ENCODE data around the gene FSTL3. TPM values are rescaled to one million over a fixed set of nuclear protein-coding genes. Genes with fewer than 3 reads are reported as not detected.
A peak's percentile ranks its signal among the peaks of the same experiment; 100 is the strongest.
"Not testable (repeated sequence)": the region's sequence is repeated elsewhere in the genome, so short reads cannot be mapped to it uniquely, and the experiment has no call there.

FSTL3 gene
- total RNA-seq, 1 donor from 2014 or later: 3.3 TPM

DNA sequence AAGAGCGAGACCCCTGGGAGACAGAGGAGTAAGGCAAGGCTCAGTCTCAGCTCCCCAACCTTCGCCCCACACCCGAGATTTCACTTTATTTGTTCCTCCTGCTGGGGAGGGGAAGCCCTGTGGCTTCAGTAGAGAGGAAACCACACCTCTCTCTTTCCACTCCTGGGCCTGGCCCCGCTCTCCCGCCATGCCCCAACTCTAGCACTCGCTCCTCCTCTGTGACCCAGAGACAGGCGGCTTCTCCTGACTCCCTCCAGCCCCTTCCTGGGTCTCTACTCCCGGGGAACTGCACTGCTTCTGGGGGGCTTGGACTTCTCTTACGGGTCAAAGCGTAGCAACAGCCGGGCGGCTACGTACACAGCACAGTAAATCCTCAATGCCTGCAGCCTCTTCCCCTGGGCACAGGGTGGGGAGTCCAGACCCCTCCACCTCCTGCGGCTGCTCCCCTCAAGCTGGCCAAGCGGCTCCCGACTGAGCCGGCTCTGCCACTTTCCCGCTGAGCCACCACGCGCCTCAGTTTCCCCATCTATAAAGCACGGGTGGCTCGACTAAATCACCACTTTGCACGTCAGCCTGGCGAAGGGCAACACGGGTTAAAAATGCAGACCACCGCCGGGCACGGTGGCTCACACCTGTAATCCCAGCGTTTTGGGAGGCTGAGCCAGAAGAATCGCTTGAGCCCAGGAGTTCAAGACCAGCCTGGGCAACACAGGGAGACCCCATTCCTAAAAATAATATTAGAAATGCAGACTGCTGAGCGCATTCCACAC, 14.6 kb upstream of the FSTL3 start:
- no peak for DNase-seq

DNA sequence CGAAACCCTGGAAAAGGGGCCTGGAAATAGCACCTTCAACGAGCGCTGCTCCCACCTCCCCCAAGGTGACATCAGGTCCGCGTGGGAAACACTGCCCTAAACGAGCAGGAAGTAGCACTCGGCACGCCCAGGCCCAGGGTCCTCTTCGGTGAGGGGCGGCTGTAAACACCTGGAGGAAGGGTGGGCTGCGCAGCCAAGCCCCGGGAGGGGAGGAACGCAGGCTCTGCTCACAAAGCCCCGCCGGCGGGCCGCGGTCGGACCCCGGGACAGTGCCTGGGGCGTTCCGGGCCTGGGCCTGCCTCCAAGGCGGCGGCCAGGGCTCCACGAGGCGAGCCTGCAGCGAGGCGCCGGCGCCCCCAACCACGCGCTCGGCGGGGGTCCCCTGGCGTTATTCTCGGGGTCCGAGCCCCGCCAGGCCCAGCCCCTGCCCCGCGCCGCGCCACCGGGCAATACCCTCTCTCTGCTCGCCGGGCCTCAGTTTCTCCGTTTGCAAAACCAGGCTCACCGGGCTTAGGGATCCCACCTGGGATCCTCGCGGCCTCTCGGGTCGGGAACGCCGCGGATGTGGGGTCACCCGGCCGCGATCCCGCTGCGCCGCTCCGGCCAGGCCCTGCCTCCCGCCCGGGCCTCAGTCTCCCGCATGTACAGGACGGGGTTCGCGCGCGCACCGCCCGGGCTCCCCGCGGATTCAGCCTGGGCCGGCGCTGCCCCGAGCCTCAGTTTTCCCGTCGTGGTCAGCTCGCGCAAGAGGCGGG, 13.8 kb upstream of the FSTL3 start:
- DNase-seq: no peak

DNA sequence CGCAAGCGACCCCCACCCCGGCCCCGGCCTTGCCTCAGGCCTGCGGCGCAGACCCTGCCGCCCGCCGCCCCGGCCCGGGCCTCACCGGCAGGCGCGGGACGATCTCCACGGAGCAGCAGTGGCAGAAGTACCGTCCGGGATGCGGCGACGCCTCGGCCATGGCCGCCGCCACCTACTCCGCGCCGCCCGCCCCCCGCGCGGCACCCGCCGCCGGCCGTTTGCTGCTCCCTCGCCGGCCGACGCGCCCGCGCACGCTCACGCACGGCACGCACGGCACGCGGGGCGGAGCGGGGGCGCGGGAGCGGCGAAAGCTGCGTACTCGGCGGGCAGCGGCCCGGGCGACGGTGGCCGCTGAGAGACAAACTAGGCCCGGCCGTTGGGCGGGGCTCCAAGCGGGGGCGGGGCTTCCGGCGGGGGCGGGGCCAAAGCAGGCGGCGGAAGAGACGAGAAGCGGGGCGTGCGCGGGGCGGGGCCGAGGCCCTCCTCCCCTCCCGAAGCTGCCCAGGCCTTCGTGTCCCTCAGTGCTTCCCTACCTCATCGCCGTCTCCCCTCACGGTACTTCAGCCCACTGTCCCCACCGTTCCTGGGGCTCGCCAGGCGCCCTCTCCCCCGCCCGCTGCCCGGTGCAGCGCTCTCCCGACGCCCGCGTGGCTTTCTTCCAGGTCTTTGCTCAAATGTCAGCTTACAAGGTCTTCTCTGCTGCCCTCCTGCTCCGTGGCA, 13.1 kb upstream of the FSTL3 start, which contains the start of gene RNF126:
Gene RNF126, minus strand, starts transcription at position 253 of the 720 bp plus-strand sequence. Its CDS starts 93 bp downstream, at position 160.
- DNase-seq: peak; percentile 85

DNA sequence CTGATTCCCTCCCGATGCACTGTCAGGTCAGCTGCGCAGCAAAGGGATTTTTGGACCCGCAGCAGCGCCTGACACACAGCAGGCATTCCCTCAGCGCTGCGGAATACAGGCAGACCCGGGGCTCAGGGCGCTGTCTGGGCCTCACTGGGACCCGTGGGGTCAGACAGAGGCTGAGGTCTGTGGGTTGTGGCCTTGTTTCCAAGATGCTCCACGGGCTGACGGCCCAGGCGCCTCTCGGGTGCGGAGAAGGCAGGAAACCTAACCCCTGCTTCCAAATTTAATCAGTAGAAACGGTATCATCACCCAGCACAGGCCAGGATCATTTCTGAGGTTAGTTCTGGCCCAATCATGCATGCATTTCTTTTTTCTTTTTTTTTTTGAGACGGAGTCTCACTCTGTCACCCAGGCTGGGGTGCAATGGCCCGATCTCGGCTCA, 12.5 kb upstream of the FSTL3 start:
- DNase-seq: no peak

DNA sequence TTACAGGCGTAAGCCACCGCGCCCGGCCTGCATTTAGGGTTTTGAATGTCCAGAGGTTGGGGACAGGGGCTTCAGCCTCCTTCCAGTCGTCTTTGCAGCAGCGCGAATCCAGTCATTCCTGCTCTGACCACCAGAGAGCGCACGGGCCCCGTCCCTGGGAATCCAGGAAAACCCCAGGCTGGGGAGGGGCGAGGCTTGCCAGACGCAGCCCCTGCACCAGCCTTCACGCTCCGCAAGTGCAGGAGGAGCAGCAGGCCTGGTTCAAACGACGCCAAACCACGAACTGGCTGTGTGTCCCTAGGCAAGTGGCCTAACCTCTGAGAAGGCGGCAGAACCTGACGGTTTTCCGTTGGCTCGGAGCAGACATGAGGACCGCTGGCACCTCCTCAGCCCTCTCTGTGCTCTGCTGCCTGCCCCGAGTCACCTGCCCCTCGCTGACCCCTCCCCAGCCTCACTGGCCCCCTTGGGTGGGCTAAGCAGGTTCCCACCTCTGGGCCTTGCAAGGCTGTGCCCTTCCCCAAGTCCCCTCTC, 11.2 kb upstream of the FSTL3 start:
- DNase-seq: peak; percentile 65

DNA sequence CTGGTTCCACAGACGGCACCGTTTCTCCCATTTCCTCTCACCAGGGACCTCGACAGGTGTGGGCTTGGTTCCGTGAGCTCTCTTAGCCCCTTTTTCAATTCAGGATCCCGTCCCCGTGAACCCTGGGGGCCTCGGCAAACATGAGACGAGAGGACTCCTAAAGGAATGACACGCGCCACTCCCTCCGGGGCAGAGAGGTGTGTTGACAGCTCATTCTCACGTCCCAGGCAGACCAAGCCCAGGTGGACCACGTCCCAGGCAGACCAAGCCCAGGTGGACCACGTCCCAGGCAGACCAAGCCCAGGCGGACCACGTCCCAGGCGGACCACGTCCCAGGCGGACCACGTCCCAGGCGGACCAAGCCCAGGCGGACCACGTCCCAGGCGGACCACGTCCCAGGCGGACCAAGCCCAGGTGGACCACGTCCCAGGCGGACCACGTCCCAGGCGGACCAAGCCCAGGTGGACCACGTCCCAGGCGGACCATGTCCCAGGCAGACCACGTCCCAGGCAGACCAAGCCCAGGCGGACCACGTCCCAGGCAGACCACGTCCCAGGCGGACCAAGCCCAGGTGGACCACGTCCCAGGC, 9.1 kb upstream of the FSTL3 start:
- not testable (repeated sequence) for DNase-seq

DNA sequence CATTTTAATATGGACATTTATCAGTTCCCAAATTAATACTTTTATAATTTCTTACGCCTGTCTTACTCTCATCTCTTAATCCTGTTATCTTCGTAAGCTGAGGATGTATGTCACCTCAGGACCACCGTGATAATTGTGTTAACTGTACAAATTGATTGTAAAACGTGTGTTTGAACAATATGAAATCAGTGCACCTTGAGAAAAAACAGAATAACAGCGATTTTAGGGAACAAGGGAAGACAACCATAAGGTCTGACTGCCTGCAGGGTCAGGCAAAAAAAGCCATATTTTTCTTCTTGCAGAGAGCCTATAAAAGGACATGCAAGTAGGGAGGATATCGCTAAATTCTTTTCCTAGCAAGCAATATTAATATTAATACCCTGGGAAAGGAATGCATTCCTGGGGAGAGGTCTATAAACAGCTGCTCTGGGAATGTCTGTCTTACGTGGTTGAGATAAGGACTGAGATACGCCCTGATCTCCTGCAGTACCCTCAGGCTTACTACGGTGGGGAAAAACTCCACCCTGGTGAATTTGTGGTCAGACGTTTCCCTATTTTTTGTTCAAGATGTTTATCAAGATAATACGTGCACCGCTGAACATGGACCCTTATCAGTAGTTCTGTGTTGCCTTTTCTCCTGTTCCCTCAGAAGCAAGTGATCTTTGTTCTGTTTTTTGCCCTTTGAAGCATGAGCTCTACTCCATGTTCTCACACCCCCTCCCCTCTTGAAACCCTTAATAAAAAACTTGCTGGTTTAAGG, 7.3 kb upstream of the FSTL3 start:
- DNase-seq: not testable (repeated sequence)

DNA sequence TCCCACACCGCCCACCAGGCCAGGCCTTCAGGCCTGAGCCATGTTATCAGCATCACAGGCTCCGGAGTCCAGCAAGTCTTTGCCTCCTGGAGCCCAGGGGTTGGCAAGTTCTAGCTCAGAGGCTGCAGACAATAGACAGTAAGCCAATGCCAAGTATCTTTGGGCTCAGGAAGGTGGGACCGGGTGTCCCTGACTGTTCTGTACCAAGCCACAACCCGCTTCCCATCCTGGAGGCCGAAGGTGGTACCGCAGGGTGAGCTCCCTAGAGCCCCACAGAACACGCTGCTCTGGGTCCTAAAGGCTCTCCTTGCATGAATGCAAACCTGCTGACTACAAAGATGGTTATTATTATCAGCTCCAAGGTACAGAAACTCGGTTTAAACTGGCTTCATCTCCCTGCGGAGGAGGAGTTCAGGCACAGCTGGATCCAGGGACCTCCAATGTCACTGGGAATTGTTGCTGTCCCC, 5.5 kb upstream of the FSTL3 start:
- no peak for DNase-seq

DNA sequence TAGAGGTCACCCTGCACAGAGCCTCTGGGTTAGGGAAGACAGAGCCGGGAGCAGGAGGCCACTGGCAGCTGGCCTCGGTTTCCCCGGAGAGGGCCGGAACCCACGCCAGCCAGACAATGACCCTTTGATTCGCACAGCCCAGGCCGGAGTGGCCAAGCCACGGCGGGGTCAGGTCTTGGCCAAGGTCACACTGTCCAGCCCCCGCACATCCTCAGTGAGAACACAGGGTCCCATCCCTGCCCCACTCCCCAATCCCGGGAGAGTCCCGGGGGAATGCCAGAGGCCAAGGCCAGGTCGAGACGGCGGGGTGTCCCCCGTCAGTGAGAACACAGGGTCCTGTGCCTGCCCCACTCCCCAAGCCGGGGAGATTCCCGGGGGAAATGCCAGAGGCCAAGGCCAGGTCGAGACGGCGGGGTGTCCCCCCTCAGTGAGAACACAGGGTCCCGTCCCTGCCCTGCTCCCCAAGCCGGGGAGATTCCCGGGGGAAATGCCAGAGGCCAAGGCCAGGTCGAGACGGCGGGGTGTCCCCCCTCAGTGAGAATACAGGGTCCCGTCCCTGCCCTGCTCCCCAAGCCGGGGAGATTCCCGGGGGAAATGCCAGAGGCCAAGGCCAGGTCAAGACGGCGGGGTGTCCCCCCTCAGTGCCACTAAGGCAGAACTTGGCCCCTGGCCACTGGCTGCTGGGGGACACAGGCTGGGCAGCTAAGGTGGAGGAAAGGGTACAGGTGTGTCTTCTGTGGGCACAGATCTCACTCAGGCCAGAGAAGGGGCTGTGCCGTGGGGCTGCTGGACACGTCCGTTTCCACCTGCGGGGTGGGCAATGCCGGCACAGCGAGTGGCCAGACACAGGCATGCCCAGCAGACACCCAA, 1.7 kb upstream of the FSTL3 start:
- DNase-seq: no peak

DNA sequence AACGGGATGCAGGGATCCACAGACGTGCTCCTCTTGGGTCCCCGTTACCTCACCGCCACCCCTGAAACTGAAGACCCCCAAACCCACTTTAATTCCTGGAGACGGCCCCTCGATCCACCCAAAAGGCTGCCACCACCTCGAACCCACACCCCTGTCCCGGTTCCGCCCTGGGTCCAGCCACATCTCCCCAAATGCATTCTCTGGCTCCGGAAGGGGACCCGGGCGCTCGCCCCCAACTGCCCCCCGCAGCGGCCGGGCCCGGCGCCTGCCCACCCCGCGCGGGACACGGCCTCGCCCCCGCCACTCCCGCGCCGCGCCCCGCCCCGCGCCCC, 219 bp upstream of the FSTL3 start:
- DNase-seq: no peak

DNA sequence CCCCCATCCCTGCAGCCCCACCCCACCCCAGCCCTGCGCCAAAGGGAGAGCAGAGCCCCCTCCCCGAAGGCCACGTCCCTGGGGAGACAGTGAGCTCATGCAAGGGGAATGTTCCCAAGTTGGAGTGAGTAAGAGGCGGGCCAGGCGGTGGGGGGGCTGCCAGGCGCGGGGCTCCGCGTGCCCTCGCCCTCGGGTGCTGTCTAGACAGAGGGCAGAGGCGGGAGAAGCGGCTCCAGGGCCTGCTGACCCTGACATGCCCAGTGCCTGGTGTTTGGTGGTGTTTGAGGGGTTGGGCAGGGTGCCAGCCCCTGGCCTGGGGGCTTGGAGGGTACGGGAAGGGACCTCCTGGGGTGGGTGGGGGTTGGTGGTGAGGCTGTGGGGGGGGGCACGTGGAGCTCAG, 1.0 kb downstream of the FSTL3 start:
- DNase-seq: no peak

DNA sequence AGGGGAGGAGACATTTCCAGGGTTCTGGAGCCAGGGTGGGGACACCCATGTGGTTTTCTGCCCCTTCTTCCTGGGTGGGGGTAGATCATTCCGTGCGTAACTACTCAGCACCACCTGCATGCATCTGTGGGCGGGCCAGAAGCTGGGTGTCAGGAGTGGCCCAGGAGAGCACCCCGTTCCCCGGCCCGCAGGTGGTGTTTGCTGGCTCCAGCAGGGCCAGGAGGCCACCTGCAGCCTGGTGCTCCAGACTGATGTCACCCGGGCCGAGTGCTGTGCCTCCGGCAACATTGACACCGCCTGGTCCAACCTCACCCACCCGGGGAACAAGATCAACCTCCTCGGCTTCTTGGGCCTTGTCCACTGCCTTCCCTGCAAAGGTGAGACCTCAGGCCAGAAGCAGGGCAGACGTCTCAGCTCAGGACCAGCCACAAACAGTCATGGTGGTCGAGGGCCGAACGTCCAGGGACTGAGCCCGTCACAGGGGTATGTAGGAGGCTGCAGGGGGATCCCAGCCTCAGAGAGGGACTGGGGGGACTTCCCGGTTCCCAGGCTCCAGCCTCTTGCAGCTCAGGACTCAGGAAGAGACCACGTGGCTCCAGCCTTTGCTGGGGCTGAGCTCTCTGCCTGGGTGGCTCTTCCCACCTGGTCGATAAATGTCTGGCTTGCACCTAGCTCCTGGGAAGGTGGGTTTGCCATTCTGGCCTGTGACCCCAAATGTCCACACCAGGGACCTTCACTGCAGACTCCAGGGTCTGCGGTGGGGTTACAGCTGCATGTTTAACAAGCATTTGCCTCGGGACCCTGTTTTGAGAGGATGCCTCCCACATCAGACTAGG, 1.6 kb downstream of the FSTL3 start:
- DNase-seq: no peak

DNA sequence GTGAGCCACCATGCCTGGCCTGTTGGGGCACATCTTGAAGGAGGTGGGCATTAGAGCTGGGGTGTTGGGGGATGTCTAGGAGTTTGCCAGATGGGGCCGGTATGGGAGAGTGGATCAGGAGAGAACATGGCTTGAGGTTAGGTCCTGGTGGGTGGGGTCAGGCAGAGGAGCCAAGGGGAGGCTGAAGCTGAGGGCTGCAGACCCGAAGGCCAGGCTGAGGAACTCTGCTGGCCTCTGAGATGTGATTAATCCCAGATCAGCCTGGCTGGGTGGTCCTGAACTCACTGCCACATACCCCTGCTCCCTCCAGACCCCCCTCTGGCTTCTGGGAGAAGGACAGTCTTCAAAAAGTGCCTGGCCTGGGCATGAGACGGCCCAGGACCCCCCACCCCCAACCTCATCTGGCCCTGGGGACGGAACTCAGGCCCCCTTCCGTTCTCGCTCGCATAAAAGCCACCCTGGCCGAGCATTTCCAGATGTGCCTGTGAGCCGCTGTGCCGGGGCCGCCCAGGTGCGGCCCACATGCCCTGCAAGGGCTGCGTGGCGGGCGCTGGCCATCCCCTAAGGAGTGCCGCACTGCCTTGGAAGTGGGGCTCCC, 2.7 kb downstream of the FSTL3 start:
- no peak for DNase-seq

DNA sequence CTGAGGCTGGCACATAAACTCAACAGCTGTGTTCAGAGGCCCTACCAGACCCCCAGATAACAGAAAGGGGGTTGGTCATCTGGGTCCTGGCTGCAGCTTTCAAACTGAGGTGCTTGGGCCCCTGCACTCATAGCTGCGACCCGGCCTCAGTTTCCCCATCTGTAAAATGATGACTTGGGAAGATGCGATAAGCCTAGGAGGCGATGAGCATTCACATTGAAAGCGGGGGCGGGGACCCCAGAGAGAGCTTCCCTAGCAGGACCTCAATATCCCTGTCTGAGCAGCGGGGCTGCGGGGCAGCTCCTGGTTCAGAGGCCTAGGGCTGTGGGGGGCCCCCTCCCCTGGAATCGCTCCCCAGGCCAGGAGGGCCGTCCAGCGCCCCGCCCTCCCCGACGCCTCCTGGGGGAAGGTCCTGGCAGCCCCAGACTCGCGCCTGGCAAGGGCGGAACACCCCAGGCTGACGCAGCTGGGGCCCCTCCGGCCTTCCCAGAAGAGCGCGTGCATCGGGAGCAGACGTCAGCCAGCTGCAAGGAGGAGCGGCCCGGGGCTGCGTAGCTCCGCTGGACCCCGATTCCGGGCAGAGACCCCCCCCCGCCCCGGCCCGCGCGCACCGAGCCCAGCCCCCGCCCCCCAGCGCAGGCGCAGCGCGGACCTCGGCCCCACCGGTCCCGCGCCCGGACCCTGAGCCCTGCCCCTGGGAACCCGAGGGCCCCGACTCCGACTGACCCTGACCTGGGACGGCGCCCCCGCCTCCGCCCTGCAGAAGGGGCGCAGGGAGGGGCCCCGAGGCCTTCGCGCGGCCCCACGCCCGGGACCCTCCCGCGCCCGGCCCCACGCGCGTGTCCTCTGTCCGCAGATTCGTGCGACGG, 3.5 kb downstream of the FSTL3 start:
- DNase-seq: peak; percentile 44

DNA sequence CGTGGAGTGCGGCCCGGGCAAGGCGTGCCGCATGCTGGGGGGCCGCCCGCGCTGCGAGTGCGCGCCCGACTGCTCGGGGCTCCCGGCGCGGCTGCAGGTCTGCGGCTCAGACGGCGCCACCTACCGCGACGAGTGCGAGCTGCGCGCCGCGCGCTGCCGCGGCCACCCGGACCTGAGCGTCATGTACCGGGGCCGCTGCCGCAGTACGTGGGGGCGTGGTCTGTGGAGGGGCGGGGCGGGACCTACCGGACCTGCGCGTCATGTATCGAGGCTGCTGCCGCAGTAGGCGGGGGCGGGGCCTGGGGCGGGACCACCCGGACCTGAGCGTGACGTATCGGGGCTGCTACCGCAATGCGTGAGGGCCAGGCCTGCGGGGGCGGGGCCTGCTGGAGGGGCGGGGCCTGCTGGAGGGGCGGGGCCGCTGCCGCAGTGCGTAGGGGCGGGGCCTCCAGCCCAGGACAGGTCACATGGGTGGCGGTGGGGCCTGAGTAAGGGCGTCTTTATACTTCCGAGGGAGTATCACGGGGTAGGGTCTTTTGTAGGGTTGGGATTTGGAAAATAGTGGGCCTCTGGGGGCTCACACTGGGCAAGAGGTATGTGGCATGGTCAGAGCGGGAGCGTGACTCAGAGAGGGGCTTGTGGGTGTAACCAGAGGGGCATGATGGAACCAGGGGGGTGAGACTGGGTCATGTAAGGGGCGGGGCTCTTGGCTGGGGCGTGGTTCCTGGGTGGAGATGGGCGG, 4.3 kb downstream of the FSTL3 start:
- peak; percentile 99 for DNase-seq

DNA sequence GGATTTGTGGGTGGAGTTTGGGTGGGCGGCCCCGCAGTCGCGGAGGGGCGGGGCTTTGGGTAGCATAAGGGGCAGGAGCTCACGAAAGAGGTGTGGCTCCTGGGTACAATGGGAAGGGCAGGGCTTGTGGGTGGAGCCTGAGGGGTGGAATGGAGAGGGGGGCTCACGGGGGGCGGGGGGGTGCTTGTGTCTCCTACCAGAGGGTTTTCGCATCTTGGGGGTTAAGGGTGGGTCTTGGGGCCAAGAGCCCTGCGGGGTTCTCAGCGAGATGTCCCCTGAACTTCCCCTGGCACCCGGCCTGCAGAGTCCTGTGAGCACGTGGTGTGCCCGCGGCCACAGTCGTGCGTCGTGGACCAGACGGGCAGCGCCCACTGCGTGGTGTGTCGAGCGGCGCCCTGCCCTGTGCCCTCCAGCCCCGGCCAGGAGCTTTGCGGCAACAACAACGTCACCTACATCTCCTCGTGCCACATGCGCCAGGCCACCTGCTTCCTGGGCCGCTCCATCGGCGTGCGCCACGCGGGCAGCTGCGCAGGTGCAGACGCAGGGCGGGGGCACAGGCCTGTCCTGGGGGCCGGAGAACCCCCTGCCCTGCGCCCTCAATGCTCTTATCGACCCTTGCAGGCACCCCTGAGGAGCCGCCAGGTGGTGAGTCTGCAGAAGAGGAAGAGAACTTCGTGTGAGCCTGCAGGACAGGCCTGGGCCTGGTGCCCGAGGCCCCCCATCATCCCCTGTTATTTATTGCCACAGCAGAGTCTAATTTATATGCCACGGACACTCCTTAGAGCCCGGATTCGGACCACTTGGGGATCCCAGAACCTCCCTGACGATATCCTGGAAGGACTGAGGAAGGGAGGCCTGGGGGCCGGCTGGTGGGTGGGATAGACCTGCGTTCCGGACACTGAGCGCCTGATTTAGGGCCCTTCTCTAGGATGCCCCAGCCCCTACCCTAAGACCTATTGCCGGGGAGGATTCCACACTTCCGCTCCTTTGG, 5.1 kb downstream of the FSTL3 start:
- DNase-seq: no peak
